Liver (tissue), 9 donors: ENCODE results near the gene ABCC1. TPM values are rescaled to one million over a fixed set of nuclear protein-coding genes. Genes with fewer than 3 reads are reported as not detected.

ENCODE experiments used
- DNase-seq: peaks from one replicate; pipeline ENCODE4 v3.0.0-alpha.2; 2017; ENCODE audit warnings: low spot score
- H3K27ac ChIP-seq, 2 donors: one replicate each; pipeline ENCODE4 v1.7.0; 2013; ENCODE audit warnings: inconsistent platforms in 2 of 2, low read length in 2 of 2, control low read depth in 1 of 2, low read depth in 1 of 2, mild to moderate bottlenecking in 1 of 2
- H3K27me3 ChIP-seq, 4 donors: one replicate each; pipeline versions ENCODE4 v1.6.1 to v1.7.0; 2013; ENCODE audit warnings: low read length in 3 of 4, inconsistent platforms in 1 of 4, mild to moderate bottlenecking in 1 of 4, moderate library complexity in 1 of 4; ENCODE audit not compliant: control insufficient read depth in 4 of 4, insufficient read depth in 4 of 4
- H3K36me3 ChIP-seq, 4 donors: one replicate each; pipeline versions ENCODE4 v1.6.1 to v1.7.0; 2013; ENCODE audit warnings: low read length in 3 of 4, mild to moderate bottlenecking in 3 of 4, low read depth in 1 of 4, moderate library complexity in 1 of 4; ENCODE audit not compliant: control insufficient read depth in 4 of 4, insufficient read depth in 3 of 4
- H3K4me1 ChIP-seq, 4 donors: one replicate each; pipeline versions ENCODE4 v1.6.1 to v1.7.0; 2013; ENCODE audit warnings: low read length in 3 of 4, mild to moderate bottlenecking in 3 of 4, moderate library complexity in 1 of 4; ENCODE audit not compliant: control insufficient read depth in 4 of 4, insufficient read depth in 4 of 4
- H3K4me3 ChIP-seq, 3 donors: one replicate each; pipeline versions ENCODE4 v1.6.1 to v1.7.0; 2013; ENCODE audit warnings: low read length in 3 of 3, control low read depth in 1 of 3, low read depth in 1 of 3, mild to moderate bottlenecking in 1 of 3
- H3K9ac ChIP-seq, 2 donors: one replicate each; pipeline ENCODE4 v1.7.0; 2013; ENCODE audit warnings: low read length in 2 of 2, mild to moderate bottlenecking in 2 of 2, moderate library complexity in 2 of 2, control low read depth in 1 of 2, low read depth in 1 of 2
- H3K9me3 ChIP-seq, 4 donors: one replicate each; pipeline versions ENCODE4 v1.6.1 to v1.7.0; 2013; ENCODE audit warnings: low read length in 3 of 4; ENCODE audit not compliant: control insufficient read depth in 4 of 4
- ATF3 ChIP-seq: IDR thresholded peaks from 2 replicates; pipeline ENCODE4 v1.6.1; 2016; ENCODE audit warnings: antibody characterized with exemption
- CTCF ChIP-seq: fragments of 150-350 bp; IDR thresholded peaks from 2 replicates; pipeline ENCODE4 v1.5.1; 2017; ENCODE audit warnings: improper control_type of control experiment, low read depth, low read length; ENCODE audit not compliant: missing input control
- EGR1 ChIP-seq, 2 donors: IDR thresholded peaks; 2 replicates each; pipeline ENCODE4 v1.6.1; 2016 to 2018; ENCODE audit warnings: antibody characterized with exemption in 2 of 2, low read depth in 2 of 2
- FOXA1 ChIP-seq: IDR thresholded peaks from 2 replicates; pipeline ENCODE4 v1.6.1; 2016; ENCODE audit warnings: antibody characterized with exemption
- FOXA2 ChIP-seq: IDR thresholded peaks from 2 replicates; pipeline ENCODE4 v1.6.1; 2016; ENCODE audit warnings: antibody characterized with exemption
- GABPA ChIP-seq, 2 donors: IDR thresholded peaks in 1 of 2; conservative IDR thresholded peaks in 1 of 2; 2 replicates each; pipeline ENCODE4 v1.6.1; 2016; ENCODE audit warnings: antibody characterized with exemption in 2 of 2, mild to moderate bottlenecking in 1 of 2, moderate library complexity in 1 of 2
- HNF4A ChIP-seq, 2 donors: conservative IDR thresholded peaks; 2 replicates each; pipeline ENCODE4 v1.6.1; 2016; ENCODE audit warnings: antibody characterized with exemption in 2 of 2, mild to moderate bottlenecking in 2 of 2
- HNF4G ChIP-seq: IDR thresholded peaks from 2 replicates; pipeline ENCODE4 v1.6.1; 2016; ENCODE audit warnings: antibody characterized with exemption
- JUND ChIP-seq, 2 donors: IDR thresholded peaks; 2 replicates each; pipeline ENCODE4 v1.6.1; 2016; ENCODE audit warnings: antibody characterized with exemption in 2 of 2
- MAX ChIP-seq: IDR thresholded peaks from 2 replicates; pipeline ENCODE4 v1.6.1; 2016; ENCODE audit warnings: antibody characterized with exemption
- NR2F2 ChIP-seq: IDR thresholded peaks from 2 replicates; pipeline ENCODE4 v1.6.1; 2016; ENCODE audit warnings: antibody characterized with exemption
- RAD21 ChIP-seq, 2 donors: IDR thresholded peaks; 2 replicates each; pipeline ENCODE4 v1.6.1; 2016; ENCODE audit warnings: antibody characterized with exemption in 2 of 2, mild to moderate bottlenecking in 2 of 2
- REST ChIP-seq: IDR thresholded peaks from 2 replicates; pipeline ENCODE4 v1.6.1; 2016; ENCODE audit warnings: antibody characterized with exemption, mild to moderate bottlenecking
- RXRA ChIP-seq, 2 donors: IDR thresholded peaks; 2 replicates each; pipeline ENCODE4 v1.6.1; 2017 to 2018; ENCODE audit warnings: antibody characterized with exemption in 2 of 2, mild to moderate bottlenecking in 1 of 2
- SP1 ChIP-seq: IDR thresholded peaks from 2 replicates; pipeline ENCODE4 v1.6.1; 2018; ENCODE audit warnings: antibody characterized with exemption, mild to moderate bottlenecking
- TAF1 ChIP-seq: conservative IDR thresholded peaks from 2 replicates; pipeline ENCODE4 v1.6.1; 2016; ENCODE audit warnings: antibody characterized with exemption, mild to moderate bottlenecking
- YY1 ChIP-seq: IDR thresholded peaks from 2 replicates; pipeline ENCODE4 v1.6.1; 2016; ENCODE audit warnings: antibody characterized with exemption, mild to moderate bottlenecking
- ZBTB33 ChIP-seq: IDR thresholded peaks from 2 replicates; pipeline ENCODE4 v1.6.1; 2016; ENCODE audit warnings: antibody characterized with exemption
- whole genome bisulfite sequencing: extraction: QIAGEN DNeasy Blood & Tissue Kit; methylation state at CpG from one replicate; pipeline ENCODE4 v1.1.7; 2013; 5-methylcytosine and 5-hydroxymethylcytosine counted together
- polyA plus RNA-seq, 2 donors: library from polyadenylated mRNA; stranded (reverse) in 1 of 2; unstranded in 1 of 2; fragments of 200-250 nt in 1 of 2; fragments of >200 nt in 1 of 2; fragmentation: Nextera tagmentation in 1 of 2; extraction: Ambion mirVana in 1 of 2; gene quantifications; one replicate each; pipeline versions ENCODE4 v1.2.1 to v1.2.3, GENCODE V29; 2013 to 2015
- total RNA-seq, 2 donors: library from RNA; depleted of rRNA; stranded (reverse); fragments of >200 nt; gene quantifications; one replicate each; pipeline ENCODE4 v1.2.3, GENCODE V29; 2014
- donor health status: healthy.
- donor health status: healthy.
- donor health status: healthy.
- donor health status: healthy.
- donor health status: healthy.

ABCC1 gene
- total and polyA plus RNA-seq, 4 donors: 0.85 to 7.7 (median 4.2) TPM

- Histone ChIP-seq H3K27me3 (no peaks in the 10 kb centered on the region), H3K36me3 (peaks cover 0 to 8% (median under 1%) of the 10 kb centered on the region in 4 donors), H3K9me3 (peaks cover 0 to 9% (median 3%) of the 10 kb centered on the region in 4 donors), H3K9ac (no peak overlapping the region), H3K4me1 (no peaks in the 10 kb centered on the region), H3K4me3 (no peak overlapping the region), H3K27ac (no peak overlapping the region)
- no peak for TF ChIP-seq YY1
- no peak for TF ChIP-seq EGR1 (IDR thresholded peaks at IDR 0.05; ENCODE audit: low read depth in 2 of 2)
- no peak for TF ChIP-seq FOXA1
- no peak for TF ChIP-seq CTCF
- no peak for TF ChIP-seq RXRA (IDR thresholded peaks at IDR 0.05)
- TF ChIP-seq GABPA (IDR thresholded peaks at IDR 0.05 in 1 of 2, conservative IDR thresholded peaks at IDR 0.05 in 1 of 2): no peak
- TF ChIP-seq RAD21 (IDR thresholded peaks at IDR 0.05): no peak
- no peak for TF ChIP-seq HNF4G
- no peak for TF ChIP-seq REST
- TF ChIP-seq NR2F2: no peak
- TF ChIP-seq ZBTB33: no peak
- no peak for TF ChIP-seq TAF1
- no peak for TF ChIP-seq HNF4A (conservative IDR thresholded peaks at IDR 0.05)
- no peak for TF ChIP-seq ATF3
- TF ChIP-seq FOXA2: no peak
- no peak for TF ChIP-seq MAX
- no peak for TF ChIP-seq JUND (IDR thresholded peaks at IDR 0.05)
- no peak for TF ChIP-seq SP1
- no peak for DNase-seq
- WGBS: 94% methylated on average over 2 of the region's 2 CpGs
These were observed 132.8 kb downstream of the ABCC1 start for GRCh38 chr16:16082255-16082654.
